ENCODE data around the gene VTCN1.
"Not testable (repeated sequence)": the region's sequence is repeated elsewhere in the genome, so short reads cannot be mapped to it uniquely, and the experiment has no call there.

The VTCN1 gene

GRCh38 chr1:117173006-117173405, 37.7 kb downstream of the VTCN1 start:
- Histone ChIP-seq H3K4me1 (ENCODE audit: control insufficient read depth, insufficient read depth, low read length) (peaks cover 13% of the 10 kb centered on the region), H3K27me3 (ENCODE audit: control insufficient read depth, insufficient read depth, low read length, poor library complexity, severe bottlenecking) (no peaks in the 10 kb centered on the region), H3K36me3 (ENCODE audit: control insufficient read depth, insufficient read depth, low read length) (no peaks in the 10 kb centered on the region), H3K9me3 (ENCODE audit: control insufficient read depth, low read length) (no peaks in the 10 kb centered on the region), H3K4me3 (ENCODE audit: insufficient read depth, low read depth, low read length) (no peak overlapping the region), H3K27ac (ENCODE audit: insufficient read depth, low read depth, low read length, poor library complexity, severe bottlenecking) (peak overlapping the region; percentile 93)
- 97 to 98% methylated on average over 10 of the region's 10 CpGs for WGBS, 2 experiments

- Histone ChIP-seq H3K4me3 (ENCODE audit: insufficient read depth, low read depth, low read length) (no peak overlapping the region), H3K36me3 (ENCODE audit: control insufficient read depth, insufficient read depth, low read length) (no peaks in the 10 kb centered on the region), H3K9me3 (ENCODE audit: control insufficient read depth, low read length) (no peaks in the 10 kb centered on the region), H3K27me3 (ENCODE audit: control insufficient read depth, insufficient read depth, low read length, poor library complexity, severe bottlenecking) (no peaks in the 10 kb centered on the region), H3K4me1 (ENCODE audit: control insufficient read depth, insufficient read depth, low read length) (peaks cover 13% of the 10 kb centered on the region), H3K27ac (ENCODE audit: insufficient read depth, low read depth, low read length, poor library complexity, severe bottlenecking) (peak overlapping the region; percentile 93)
- 8 to 10% methylated on average over 18 of the region's 18 CpGs for WGBS, 2 experiments
Measured at GRCh38 chr1:117171900-117172511, 38.7 kb downstream of the VTCN1 start.

- H3K4me1 ChIP-seq (ENCODE audit: control insufficient read depth, insufficient read depth, low read length): peaks cover 13% of the 10 kb centered on the region
- H3K27me3 ChIP-seq (ENCODE audit: control insufficient read depth, insufficient read depth, low read length, poor library complexity, severe bottlenecking): no peaks in the 10 kb centered on the region
- no peaks in the 10 kb centered on the region for H3K9me3 ChIP-seq (ENCODE audit: control insufficient read depth, low read length)
- peak overlapping the region; percentile 18 for H3K27ac ChIP-seq (ENCODE audit: insufficient read depth, low read depth, low read length, poor library complexity, severe bottlenecking)
- no peaks in the 10 kb centered on the region for H3K36me3 ChIP-seq (ENCODE audit: control insufficient read depth, insufficient read depth, low read length)
- 67 to 69% methylated on average over 4 of the region's 4 CpGs for WGBS, 2 experiments
- H3K4me3 ChIP-seq (ENCODE audit: insufficient read depth, low read depth, low read length): no peak overlapping the region
Measured at GRCh38 chr1:117169871-117170596, 40.7 kb downstream of the VTCN1 start.

- Histone ChIP-seq H3K36me3 (ENCODE audit: control insufficient read depth, insufficient read depth, low read length) (no peaks in the 10 kb centered on the region), H3K27me3 (ENCODE audit: control insufficient read depth, insufficient read depth, low read length, poor library complexity, severe bottlenecking) (no peaks in the 10 kb centered on the region), H3K4me3 (ENCODE audit: insufficient read depth, low read depth, low read length) (no peak overlapping the region), H3K9me3 (ENCODE audit: control insufficient read depth, low read length) (no peaks in the 10 kb centered on the region), H3K4me1 (ENCODE audit: control insufficient read depth, insufficient read depth, low read length) (peaks cover 19% of the 10 kb centered on the region), H3K27ac (ENCODE audit: insufficient read depth, low read depth, low read length, poor library complexity, severe bottlenecking) (no peak overlapping the region)
Measured at GRCh38 chr1:117167402-117167801, 43.3 kb downstream of the VTCN1 start.

GRCh38 chr1:117166076-117166475, 44.7 kb downstream of the VTCN1 start:
- WGBS, 2 experiments: 87 to 100% methylated on average over 1 to 2 of the region's 2 CpGs
- Histone ChIP-seq H3K36me3 (ENCODE audit: control insufficient read depth, insufficient read depth, low read length) (no peaks in the 10 kb centered on the region), H3K9me3 (ENCODE audit: control insufficient read depth, low read length) (no peaks in the 10 kb centered on the region), H3K4me1 (ENCODE audit: control insufficient read depth, insufficient read depth, low read length) (peaks cover 18% of the 10 kb centered on the region), H3K27me3 (ENCODE audit: control insufficient read depth, insufficient read depth, low read length, poor library complexity, severe bottlenecking) (no peaks in the 10 kb centered on the region), H3K4me3 (ENCODE audit: insufficient read depth, low read depth, low read length) (no peak overlapping the region), H3K27ac (ENCODE audit: insufficient read depth, low read depth, low read length, poor library complexity, severe bottlenecking) (no peak overlapping the region)

GRCh38 chr1:117164209-117164608, 46.5 kb downstream of the VTCN1 start:
- 93 to 98% methylated on average over 3 to 4 of the region's 4 CpGs for WGBS, 2 experiments

GRCh38 chr1:117162816-117163215, 47.9 kb downstream of the VTCN1 start:
- WGBS, 2 experiments: 90 to 91% methylated on average over 6 of the region's 6 CpGs
- H3K9me3 ChIP-seq (ENCODE audit: control insufficient read depth, low read length): no peaks in the 10 kb centered on the region

More at GRCh38 chr1:117164209-117164608, 46.5 kb downstream of the VTCN1 start:
- Histone ChIP-seq H3K4me1 (ENCODE audit: control insufficient read depth, insufficient read depth, low read length) (peaks cover 14% of the 10 kb centered on the region), H3K36me3 (ENCODE audit: control insufficient read depth, insufficient read depth, low read length) (no peaks in the 10 kb centered on the region), H3K27me3 (ENCODE audit: control insufficient read depth, insufficient read depth, low read length, poor library complexity, severe bottlenecking) (no peaks in the 10 kb centered on the region), H3K27ac (ENCODE audit: insufficient read depth, low read depth, low read length, poor library complexity, severe bottlenecking) (no peak overlapping the region), H3K4me3 (ENCODE audit: insufficient read depth, low read depth, low read length) (no peak overlapping the region), H3K9me3 (ENCODE audit: control insufficient read depth, low read length) (no peaks in the 10 kb centered on the region)

GRCh38 chr1:117161887-117162286, 48.8 kb downstream of the VTCN1 start:
- H3K36me3 ChIP-seq (ENCODE audit: control insufficient read depth, insufficient read depth, low read length): no peaks in the 10 kb centered on the region
- no peak overlapping the region for H3K27ac ChIP-seq (ENCODE audit: insufficient read depth, low read depth, low read length, poor library complexity, severe bottlenecking)
- no peak overlapping the region for H3K4me3 ChIP-seq (ENCODE audit: insufficient read depth, low read depth, low read length)
- H3K9me3 ChIP-seq (ENCODE audit: control insufficient read depth, low read length): no peaks in the 10 kb centered on the region
- peaks cover 14% of the 10 kb centered on the region for H3K4me1 ChIP-seq (ENCODE audit: control insufficient read depth, insufficient read depth, low read length)
- WGBS, 2 experiments: 92 to 93% methylated on average over 1 of the region's 1 CpG
- no peaks in the 10 kb centered on the region for H3K27me3 ChIP-seq (ENCODE audit: control insufficient read depth, insufficient read depth, low read length, poor library complexity, severe bottlenecking)

More at GRCh38 chr1:117162816-117163215, 47.9 kb downstream of the VTCN1 start:
- Histone ChIP-seq H3K36me3 (ENCODE audit: control insufficient read depth, insufficient read depth, low read length) (no peaks in the 10 kb centered on the region), H3K27me3 (ENCODE audit: control insufficient read depth, insufficient read depth, low read length, poor library complexity, severe bottlenecking) (no peaks in the 10 kb centered on the region), H3K27ac (ENCODE audit: insufficient read depth, low read depth, low read length, poor library complexity, severe bottlenecking) (no peak overlapping the region), H3K4me1 (ENCODE audit: control insufficient read depth, insufficient read depth, low read length) (peaks cover 14% of the 10 kb centered on the region), H3K4me3 (ENCODE audit: insufficient read depth, low read depth, low read length) (no peak overlapping the region)

GRCh38 chr1:117151305-117151704, 59.4 kb downstream of the VTCN1 start:
- not testable (repeated sequence) for H3K27me3 ChIP-seq (ENCODE audit: control insufficient read depth, insufficient read depth, low read length, poor library complexity, severe bottlenecking); H3K27ac ChIP-seq (ENCODE audit: insufficient read depth, low read depth, low read length, poor library complexity, severe bottlenecking); H3K36me3 ChIP-seq (ENCODE audit: control insufficient read depth, insufficient read depth, low read length); H3K9me3 ChIP-seq (ENCODE audit: control insufficient read depth, low read length); H3K4me3 ChIP-seq (ENCODE audit: insufficient read depth, low read depth, low read length)
- peaks cover 18% of the 10 kb centered on the region for H3K4me1 ChIP-seq (ENCODE audit: control insufficient read depth, insufficient read depth, low read length)
- WGBS, 2 experiments: 88 to 95% methylated on average over 5 of the region's 5 CpGs

- no peaks in the 10 kb centered on the region for H3K9me3 ChIP-seq (ENCODE audit: control insufficient read depth, low read length)
- no peak overlapping the region for H3K27ac ChIP-seq (ENCODE audit: insufficient read depth, low read depth, low read length, poor library complexity, severe bottlenecking)
- WGBS, 2 experiments: 83 to 100% methylated on average over 1 of the region's 2 CpGs
- H3K27me3 ChIP-seq (ENCODE audit: control insufficient read depth, insufficient read depth, low read length, poor library complexity, severe bottlenecking): no peaks in the 10 kb centered on the region
- no peaks in the 10 kb centered on the region for H3K36me3 ChIP-seq (ENCODE audit: control insufficient read depth, insufficient read depth, low read length)
- H3K4me3 ChIP-seq (ENCODE audit: insufficient read depth, low read depth, low read length): no peak overlapping the region
- H3K4me1 ChIP-seq (ENCODE audit: control insufficient read depth, insufficient read depth, low read length): peaks cover 21% of the 10 kb centered on the region
Measured at GRCh38 chr1:117150316-117150715, 60.4 kb downstream of the VTCN1 start.
